NB4 (cell line): ENCODE data around the gene EHD3.
A peak's percentile ranks its signal among the peaks of the same experiment; 100 is the strongest.

Experiments
- DNase-seq: peaks from one replicate; pipeline ENCODE4 v3.0.0; 2010; ENCODE audit warnings: low read depth
- H3K4me3 ChIP-seq: one replicate; pipeline ENCODE4 v1.5.1; 2011; ENCODE audit warnings: mild to moderate bottlenecking, low read depth, low read length, moderate library complexity
- CTCF ChIP-seq: IDR thresholded peaks from one replicate; pipeline ENCODE4 v1.5.1; 2012; ENCODE audit warnings: low read depth, low read length
- MAX ChIP-seq: IDR thresholded peaks from 2 replicates; pipeline ENCODE4 v1.6.1; 2011; ENCODE audit warnings: low read depth, low read length
- MYC ChIP-seq: IDR thresholded peaks from 2 replicates; pipeline ENCODE4 v1.6.1; 2011; ENCODE audit warnings: low read depth, low read length
- POLR2A ChIP-seq: IDR thresholded peaks from 2 replicates; pipeline ENCODE4 v1.6.1; 2011; ENCODE audit warnings: mild to moderate bottlenecking; ENCODE audit not compliant: insufficient read length; ENCODE audit errors: extremely low read depth

The EHD3 gene

GRCh38 chr2:31314761-31315160 lies 80.8 kb downstream of the EHD3 start:
- H3K4me3 ChIP-seq = no peak overlapping the region
- DNase-seq = no peak
- TF ChIP-seq POLR2A = no peak
- no peak for TF ChIP-seq MYC
- no peak for TF ChIP-seq CTCF
- no peak for TF ChIP-seq MAX

GRCh38 chr2:31317396-31317795 lies 83.4 kb downstream of the EHD3 start:
- DNase-seq = peak; percentile 42
- TF ChIP-seq POLR2A (no peak), CTCF (no peak), MAX (no peak), MYC (no peak)

GRCh38 chr2:31318361-31319336 lies 84.7 kb downstream of the EHD3 start:
- peak; percentile 98 for DNase-seq

More at GRCh38 chr2:31317396-31317795, 83.4 kb downstream of the EHD3 start:
- H3K4me3 ChIP-seq = no peak overlapping the region

More at GRCh38 chr2:31318361-31319336, 84.7 kb downstream of the EHD3 start:
- TF ChIP-seq POLR2A (no peak), MYC (peak; percentile 51), MAX (peak; percentile 48), CTCF (no peak)
- H3K4me3 ChIP-seq = peak overlapping the region; percentile 49
